GM12878 (cell line): ENCODE results near the gene ADAMTSL1.

Source experiments
- ETV6 ChIP-seq, 2 experiments: fragments of 450-650 bp in 1 of 2; IDR thresholded peaks in 1 of 2; conservative IDR thresholded peaks in 1 of 2; 2 replicates each; pipeline ENCODE4 v1.6.1; 2014; ENCODE audit warnings: antibody characterized with exemption in 1 of 2, borderline replicate concordance in 1 of 2, low read depth in 1 of 2, mild to moderate bottlenecking in 1 of 2, moderate library complexity in 1 of 2
- FOXM1 ChIP-seq: IDR thresholded peaks from 2 replicates; pipeline ENCODE4 v1.6.1; 2012; ENCODE audit warnings: low read depth, mild to moderate bottlenecking, inconsistent platforms, low read length, moderate library complexity
- HCFC1 ChIP-seq: fragments of 150-350 bp; IDR thresholded peaks from 2 replicates; pipeline ENCODE4 v1.6.1; 2014; ENCODE audit warnings: low read length
- IKZF2 ChIP-seq, 2 experiments: fragments of 450-650 bp; IDR thresholded peaks; 2 replicates each; pipeline ENCODE4 v1.6.1; 2017; ENCODE audit warnings: mild to moderate bottlenecking in 2 of 2, moderate library complexity in 2 of 2
- JUND ChIP-seq: IDR thresholded peaks from 2 replicates; pipeline ENCODE4 v1.6.1; 2012; ENCODE audit warnings: low read depth, mild to moderate bottlenecking, low read length, improper control_type of control experiment, moderate library complexity
- NR2C1 ChIP-seq: fragments of 450-650 bp; IDR thresholded peaks from 2 replicates; pipeline ENCODE4 v1.6.1; 2017; ENCODE audit warnings: antibody characterized with exemption, mild to moderate bottlenecking, moderate library complexity
- POLR2A ChIP-seq: IDR thresholded peaks from 2 replicates; pipeline ENCODE4 v1.6.1; 2011; ENCODE audit warnings: low read depth, mild to moderate bottlenecking, low read length
- SIX5 ChIP-seq: IDR thresholded peaks from 2 replicates; pipeline ENCODE4 v1.6.1; 2011; ENCODE audit warnings: mild to moderate bottlenecking, low read depth, low read length, moderate library complexity; ENCODE audit not compliant: severe bottlenecking
- SMC3 ChIP-seq: IDR thresholded peaks from 2 replicates; pipeline ENCODE4 v1.6.1; 2011; ENCODE audit warnings: low read length, improper control_type of control experiment, borderline replicate concordance
- TF ChIP-seq, protein P1 (sequence below), 3 experiments: IDR thresholded peaks in 2 of 3; conservative IDR thresholded peaks in 1 of 3; 2 replicates each; pipeline ENCODE4 v1.5.1; 2011; ENCODE audit warnings: low read depth in 3 of 3, low read length in 3 of 3, mild to moderate bottlenecking in 3 of 3, control low read depth in 2 of 3, moderate library complexity in 2 of 3, inconsistent platforms in 1 of 3, mixed read lengths in 1 of 3; ENCODE audit not compliant: control insufficient read depth in 2 of 3, insufficient read depth in 1 of 3; ENCODE audit errors: extremely low read depth in 1 of 3

DNA sequence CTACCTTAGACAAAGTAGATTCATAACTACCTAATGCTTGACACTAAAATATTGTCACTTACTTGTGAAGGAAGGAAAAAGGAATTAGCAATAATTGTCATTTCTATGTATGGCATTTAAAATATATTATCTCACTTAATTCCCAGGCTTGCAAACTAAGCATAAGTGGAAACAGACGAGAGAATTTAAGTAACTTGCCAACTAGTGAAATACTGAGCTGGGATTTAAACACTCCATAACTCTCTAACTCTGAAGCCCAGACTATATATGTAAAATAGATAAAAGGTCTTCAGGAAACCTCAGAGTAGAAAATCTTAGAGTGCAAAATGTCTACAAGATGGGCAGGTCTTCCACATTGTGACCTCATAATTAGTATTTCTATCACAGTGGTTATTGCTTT lies 301.3 kb downstream of the ADAMTSL1 start:
- TF ChIP-seq JUND (no peak), IKZF2 (IDR thresholded peaks at IDR 0.05) (no peak), ETV6 (conservative IDR thresholded peaks at IDR 0.05 in 1 of 2, IDR thresholded peaks at IDR 0.05 in 1 of 2; ENCODE audit: borderline replicate concordance in 1 of 2, low read depth in 1 of 2) (no peak), HCFC1 (no peak), SMC3 (no peak), SIX5 (no peak), FOXM1 (no peak), NR2C1 (no peak), POLR2A (no peak)
- TF ChIP-seq, protein P1, sequence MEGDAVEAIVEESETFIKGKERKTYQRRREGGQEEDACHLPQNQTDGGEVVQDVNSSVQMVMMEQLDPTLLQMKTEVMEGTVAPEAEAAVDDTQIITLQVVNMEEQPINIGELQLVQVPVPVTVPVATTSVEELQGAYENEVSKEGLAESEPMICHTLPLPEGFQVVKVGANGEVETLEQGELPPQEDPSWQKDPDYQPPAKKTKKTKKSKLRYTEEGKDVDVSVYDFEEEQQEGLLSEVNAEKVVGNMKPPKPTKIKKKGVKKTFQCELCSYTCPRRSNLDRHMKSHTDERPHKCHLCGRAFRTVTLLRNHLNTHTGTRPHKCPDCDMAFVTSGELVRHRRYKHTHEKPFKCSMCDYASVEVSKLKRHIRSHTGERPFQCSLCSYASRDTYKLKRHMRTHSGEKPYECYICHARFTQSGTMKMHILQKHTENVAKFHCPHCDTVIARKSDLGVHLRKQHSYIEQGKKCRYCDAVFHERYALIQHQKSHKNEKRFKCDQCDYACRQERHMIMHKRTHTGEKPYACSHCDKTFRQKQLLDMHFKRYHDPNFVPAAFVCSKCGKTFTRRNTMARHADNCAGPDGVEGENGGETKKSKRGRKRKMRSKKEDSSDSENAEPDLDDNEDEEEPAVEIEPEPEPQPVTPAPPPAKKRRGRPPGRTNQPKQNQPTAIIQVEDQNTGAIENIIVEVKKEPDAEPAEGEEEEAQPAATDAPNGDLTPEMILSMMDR (IDR thresholded peaks at IDR 0.05 in 2 of 3, conservative IDR thresholded peaks at IDR 0.05 in 1 of 3; ENCODE audit: control insufficient read depth in 2 of 3, extremely low read depth in 1 of 3, insufficient read depth in 1 of 3, low read depth in 3 of 3, low read length in 3 of 3) = no peak
